GOT3 (cell line): ENCODE data around the gene CTRB2.
"Not testable (repeated sequence)": the region's sequence is repeated elsewhere in the genome, so short reads cannot be mapped to it uniquely, and the experiment has no call there.

Experiments
- DNase-seq: peaks from one replicate; lab custom pipeline; 2025; ENCODE audit warnings: mixed read lengths; lab: John Stamatoyannopoulos, UW

Gene CTRB2

DNA sequence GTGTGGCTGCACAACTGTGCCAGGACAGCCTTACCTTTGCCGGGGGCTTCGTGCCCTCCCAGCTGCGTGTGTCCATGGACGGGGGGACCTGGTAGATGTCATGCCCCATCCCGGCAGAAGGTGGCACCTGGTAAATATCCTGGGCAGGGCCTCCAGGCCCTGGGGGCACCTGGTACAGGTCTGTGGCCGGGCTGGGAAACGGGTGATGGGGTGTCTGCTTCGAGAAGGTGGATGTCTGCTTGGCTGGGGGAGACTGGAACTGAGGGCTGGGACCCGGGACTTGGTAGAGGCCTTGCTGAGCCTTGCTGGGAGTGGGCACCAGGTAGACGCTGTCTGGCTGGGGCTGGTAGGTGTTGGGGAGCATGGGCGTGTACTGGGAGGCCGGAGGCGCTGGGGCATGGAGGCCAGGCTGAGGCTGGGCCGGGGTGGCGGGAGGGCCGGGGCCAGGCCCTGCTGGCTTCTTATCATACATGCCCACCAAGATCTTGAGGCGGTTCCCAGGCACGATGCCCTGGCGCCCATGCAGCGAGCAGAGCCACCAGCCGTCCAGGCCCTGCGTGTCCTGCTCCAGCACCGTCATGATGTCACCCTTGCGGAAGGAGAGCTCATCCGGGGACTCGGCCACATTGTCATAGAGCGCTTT is 35.6 kb upstream of the CTRB2 start:
- not testable (repeated sequence) for DNase-seq

- no peak for DNase-seq
Measured at GRCh38 chr16:75241955-75242354, 35.0 kb upstream of the CTRB2 start.

DNA sequence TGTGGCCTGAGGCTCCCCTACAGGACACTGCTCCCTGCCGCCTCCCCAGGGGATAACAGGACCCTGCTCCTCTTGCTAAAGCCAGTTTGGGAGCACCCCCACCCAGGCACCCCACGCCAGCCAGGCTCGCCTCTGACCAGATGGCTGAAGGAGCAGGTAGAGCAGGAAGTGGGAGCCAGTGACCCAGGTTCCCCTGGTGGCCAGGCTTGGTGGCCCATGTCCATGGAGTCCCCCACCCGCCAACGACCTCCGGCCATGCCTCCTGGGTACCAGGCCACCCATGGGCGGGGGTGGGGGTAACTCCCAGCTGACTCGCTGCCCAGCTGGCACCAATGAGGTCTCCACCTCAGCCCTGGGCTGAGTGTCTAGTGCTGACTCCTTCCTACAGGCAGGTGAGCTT is 34.5 kb upstream of the CTRB2 start:
- no peak for DNase-seq

- DNase-seq = not testable (repeated sequence)
Measured at GRCh38 chr16:75240633-75241032, 33.7 kb upstream of the CTRB2 start.

DNA sequence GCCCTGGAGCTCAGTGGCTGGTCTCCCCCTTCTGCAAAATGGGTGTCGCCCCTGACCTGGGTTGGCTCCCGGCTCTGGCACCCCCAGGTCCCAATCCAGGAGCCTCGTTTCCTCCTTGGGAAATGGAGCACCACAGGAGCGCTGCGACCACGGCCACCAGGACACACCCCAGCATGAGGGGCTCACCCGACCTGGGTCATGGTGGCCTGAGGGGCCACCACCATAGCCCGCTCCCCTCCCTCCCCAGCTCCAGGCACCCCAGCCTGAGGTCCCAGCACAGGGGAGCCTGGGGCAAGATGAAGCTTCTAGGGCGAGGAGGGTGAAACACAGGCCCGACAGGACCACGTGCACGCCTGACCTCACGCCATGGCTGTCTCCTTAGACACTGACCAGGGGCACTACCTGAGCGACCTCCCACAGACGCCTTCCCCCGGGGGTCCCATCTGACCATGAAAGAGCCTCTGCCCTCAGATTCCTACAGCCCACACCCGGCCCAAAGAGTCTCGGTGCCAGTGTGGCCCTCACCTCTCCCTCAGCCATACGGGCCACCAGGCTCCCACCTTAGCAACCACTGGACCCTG is 32.7 kb upstream of the CTRB2 start:
- no peak for DNase-seq

DNA sequence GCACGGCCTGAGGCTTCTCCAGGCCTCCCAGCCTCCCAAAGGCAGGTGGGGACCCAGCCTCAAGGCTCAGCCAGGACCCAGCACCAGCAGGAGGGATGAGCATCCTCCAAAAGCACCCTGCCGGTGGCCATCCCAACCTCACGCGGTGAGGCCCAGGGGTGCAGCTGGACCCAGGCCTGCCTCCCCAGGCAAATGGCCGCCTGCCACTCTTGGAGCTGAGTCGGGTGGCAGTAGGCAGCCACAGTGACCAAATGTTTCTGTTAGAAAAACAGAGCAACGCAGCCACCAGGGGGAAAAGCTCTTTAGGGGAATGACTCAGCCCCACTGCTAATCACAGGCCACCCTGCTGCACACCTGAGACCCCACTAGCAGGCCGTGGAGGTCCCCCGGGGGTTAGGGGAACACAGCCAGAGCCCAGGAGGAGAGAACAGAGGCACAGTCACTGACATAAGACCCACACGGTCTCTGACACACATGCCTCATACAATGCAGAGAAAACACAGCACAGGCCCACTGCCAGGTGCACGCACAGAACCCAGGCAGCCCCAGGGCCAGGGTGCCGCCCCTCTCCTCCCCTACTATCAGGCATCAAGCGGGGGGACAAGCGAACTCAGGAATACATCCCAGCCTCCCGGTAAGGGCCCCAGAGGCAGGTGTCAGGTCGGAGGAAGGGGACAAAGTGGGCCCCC is 32.0 kb upstream of the CTRB2 start:
- no peak for DNase-seq

- no peak for DNase-seq
Measured at GRCh38 chr16:75238132-75238852, 31.3 kb upstream of the CTRB2 start.

DNA sequence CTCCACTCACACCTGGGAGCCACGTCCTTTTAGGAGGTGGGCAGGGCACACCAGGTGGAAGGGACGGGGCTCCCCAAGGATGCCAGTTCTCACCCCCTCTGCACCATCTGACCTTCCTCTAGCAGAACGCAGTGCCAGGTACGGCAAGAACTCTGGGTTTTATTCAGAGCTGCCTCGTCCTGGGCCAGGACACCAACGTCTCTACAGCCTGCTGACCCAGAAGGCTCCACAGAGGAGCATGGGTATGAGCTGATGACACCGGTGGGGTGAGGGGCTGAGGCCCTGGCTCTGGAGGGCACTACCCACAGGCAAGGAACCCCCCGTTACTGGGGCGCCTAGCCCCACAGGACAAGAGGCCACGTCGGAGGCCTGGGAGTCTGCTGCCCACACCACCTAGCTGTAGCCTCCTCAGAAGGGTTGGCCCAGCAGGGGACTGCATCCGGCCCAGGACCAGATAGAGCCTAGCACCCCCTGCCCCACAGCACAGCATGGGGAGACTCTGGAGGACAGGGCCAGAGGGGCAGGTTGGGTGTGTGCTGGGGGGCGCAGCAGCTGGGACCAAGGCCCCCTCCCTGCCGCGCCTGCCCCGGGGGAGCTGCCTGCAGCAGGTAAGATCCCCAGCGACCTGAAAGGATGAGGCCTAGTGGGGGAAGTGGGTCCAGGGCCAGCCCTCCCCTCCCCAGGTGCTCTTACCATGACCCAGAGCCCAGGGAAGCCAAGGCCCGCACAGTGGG is 30.6 kb upstream of the CTRB2 start:
- no peak for DNase-seq

DNA sequence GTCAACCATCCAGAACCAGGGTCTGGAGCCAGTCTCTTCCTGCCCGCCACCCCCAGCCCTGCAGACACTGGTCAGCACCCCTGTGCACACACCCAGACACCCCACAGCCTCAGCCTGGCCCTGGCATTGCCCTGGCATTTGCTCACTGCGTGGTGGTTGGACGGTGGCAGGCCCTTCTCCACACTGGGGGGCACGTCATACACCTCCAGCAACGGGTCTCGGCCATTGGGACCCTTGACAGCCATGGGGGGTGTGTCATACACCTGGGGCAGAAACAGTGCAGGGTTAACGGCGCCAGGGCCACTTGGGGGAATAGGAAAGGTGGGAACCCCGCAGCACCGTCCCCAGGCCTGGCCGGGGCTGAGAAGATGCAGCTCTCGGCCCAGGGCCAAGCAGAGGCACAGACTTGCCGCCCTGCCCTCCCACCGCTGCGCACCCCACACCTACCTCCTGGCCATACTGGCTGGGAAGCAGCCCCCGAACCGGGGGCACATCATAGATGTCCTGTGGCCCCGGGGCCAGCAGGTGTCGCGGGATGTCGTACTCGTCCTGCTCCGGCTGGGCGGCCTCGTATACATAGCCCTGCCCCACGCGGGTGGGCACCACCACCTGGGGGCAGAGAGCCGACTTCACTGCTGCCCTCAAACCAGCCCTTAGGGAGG is 29.9 kb upstream of the CTRB2 start:
- no peak for DNase-seq

DNA sequence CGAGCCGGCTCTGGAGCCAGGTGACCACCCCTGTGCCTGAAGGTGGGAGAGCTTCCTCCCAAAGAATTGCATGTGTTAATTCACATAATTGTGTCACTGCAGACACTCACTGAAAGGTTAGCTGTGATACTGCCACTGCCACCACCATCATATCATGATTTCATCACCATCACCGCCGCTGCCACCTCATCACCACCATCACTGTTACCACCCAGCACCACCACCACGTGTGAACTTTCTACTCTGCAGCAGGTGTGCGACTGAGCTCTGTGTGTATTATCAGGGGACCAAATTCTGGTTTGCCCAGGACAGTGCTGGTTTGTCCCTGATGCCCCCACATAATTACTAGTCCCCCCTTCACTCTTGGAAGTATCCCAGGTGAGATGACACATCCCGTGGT is 29.3 kb upstream of the CTRB2 start:
- DNase-seq = no peak

- DNase-seq = no peak
Measured at GRCh38 chr16:75235721-75236193, 28.8 kb upstream of the CTRB2 start.

DNA sequence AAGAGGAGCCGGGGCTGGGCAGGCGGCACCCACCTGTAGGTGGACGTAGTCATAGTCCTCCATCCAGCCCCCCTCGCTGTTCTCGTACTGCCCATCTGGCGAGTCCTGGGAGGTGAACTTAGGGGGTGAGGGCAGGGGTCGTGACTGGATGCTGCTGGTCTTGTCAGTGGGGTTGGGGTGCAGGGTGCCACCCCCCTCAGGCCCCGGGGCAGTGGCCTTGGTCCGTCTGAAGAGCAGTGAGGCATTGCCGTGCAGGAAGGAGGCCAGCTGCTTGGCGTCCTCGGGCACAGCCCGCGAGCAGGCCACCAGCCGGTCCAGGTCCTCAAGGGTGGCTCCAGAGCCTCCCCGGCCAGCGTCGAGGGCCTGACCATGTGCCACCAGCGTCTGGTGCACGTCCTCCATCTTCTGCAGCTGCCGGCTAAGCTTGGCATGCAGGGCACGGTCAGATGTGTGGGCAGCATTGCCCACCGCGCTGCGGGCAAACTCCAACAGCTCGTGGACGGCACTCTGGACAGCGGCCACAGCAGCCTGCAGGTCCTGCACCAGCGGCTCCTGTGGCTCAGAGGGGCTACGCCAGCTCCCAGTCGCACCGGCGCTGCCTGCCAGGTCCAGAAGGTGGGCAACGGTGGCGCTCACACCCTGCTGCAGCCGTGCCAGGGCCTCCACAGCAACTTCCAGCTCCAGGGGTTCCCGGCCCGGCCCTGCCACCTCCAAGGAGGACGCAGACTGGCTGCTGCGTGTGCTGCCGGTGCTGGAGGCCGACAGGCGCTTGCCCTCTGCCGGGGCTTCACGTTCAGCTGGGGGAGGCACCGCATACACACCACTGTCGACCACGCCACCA is 28.1 kb upstream of the CTRB2 start:
- no peak for DNase-seq

GRCh38 chr16:75233611-75233938 is 26.6 kb upstream of the CTRB2 start:
- DNase-seq = no peak

GRCh38 chr16:75231570-75231969 is 24.6 kb upstream of the CTRB2 start:
- no peak for DNase-seq

DNA sequence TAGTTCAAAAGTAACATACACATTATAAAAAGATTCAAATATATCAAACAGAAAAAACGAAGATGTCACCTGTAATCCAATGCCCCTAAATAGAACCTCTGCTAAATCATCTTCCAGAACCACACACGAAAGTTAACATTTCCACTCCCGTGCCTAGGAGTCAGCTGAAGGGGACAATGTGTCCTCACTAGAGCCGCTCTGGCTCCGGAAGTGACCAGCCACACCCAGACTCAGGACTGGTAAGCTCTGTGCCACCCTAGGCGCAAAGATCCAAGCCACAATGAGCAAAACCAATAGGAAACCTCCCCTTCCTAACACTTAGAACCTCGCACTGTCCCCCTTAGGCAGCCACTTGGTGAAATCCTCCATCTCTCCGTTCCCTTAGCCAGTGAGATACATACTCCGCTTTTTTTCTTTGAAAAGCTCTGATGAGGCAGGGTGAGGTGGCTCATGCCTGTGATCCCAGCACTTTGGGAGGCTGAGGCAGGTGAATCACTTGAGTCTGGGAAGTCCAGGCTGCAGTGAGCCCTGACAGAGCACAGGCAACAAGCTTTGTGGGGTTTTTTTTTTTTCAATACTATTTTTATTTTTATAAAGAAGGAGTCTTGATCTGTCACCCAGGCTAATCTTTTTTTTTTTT is 23.6 kb upstream of the CTRB2 start:
- DNase-seq = no peak

DNA sequence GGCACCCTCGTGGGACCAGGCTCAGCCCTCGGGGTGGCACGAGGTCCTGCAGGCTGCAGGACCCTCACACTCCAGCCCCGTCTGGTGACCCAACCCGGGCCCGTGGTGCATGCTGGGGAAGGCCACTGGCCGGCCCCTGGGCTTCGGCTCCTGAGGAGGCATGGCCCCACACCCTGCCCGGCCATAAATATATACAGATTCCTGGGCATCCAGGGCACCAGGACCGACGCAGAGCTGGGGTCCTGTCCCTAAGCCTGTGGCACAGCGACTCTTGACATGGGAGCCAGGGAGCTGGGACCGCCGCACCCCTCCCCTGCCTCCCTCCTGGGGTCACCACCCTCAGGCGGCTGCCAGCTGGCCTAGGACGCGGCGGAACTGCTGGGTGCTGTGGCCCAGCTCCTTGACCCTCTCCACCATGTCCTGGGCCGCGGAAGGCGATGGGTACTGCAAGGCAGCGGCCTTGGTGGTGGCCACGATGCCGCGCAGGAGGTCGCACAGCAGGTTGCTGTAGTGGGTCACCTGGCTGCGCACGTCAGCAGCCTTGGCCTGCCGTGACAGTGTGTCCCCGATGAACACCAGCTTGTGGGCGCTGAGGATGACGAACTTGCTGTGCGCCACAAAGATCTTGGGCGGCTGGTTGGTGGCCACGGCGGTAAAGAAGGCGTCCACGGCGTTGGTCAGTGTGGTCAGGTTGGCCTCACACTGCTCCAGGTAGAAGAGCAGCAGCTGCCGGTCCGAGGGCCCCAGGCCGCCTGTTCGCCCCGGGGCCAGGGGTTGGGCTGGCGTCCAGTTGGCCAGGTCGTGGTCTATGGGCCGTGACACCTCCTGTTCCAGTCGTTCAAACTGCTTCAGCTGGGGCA is 22.4 kb upstream of the CTRB2 start:
- DNase-seq = no peak

- DNase-seq = no peak
Measured at GRCh38 chr16:75228143-75228976, 21.4 kb upstream of the CTRB2 start.
